IMR-90 (cell line): ENCODE results near the gene ADRA2B. TPM values are rescaled to one million over a fixed set of nuclear protein-coding genes. Genes with fewer than 3 reads are reported as not detected.
"Not testable (repeated sequence)": the region's sequence is repeated elsewhere in the genome, so short reads cannot be mapped to it uniquely, and the experiment has no call there.

Experiments
- ATAC-seq: fragments of 200-7000 bp; cut with Tn5 transposase; 2 replicates; pipeline ENCODE4 v1.9.1; 2020; ENCODE audit warnings: low read depth, mild to moderate bottlenecking, moderate library complexity
- BruUV-seq: library from RNA; stranded (reverse); fragments of 400-500 nt; replicated peaks from 2 replicates; lab custom pipeline; 2021; lab: Mats Ljungman, UMichigan
- CTCF ChIA-PET: fragments of 300-600 bp; formaldehyde crosslinking; extraction: SDS; loops from one replicate; lab custom pipeline; 2021; ENCODE audit warnings: antibody characterized with exemption; lab: Yijun Ruan, JAX
- POLR2A ChIA-PET: fragments of 300-600 bp; sonication (Branson Sonifier 250); formaldehyde crosslinking; loops from one replicate; lab custom pipeline; 2022; ENCODE audit warnings: antibody characterized with exemption; ENCODE audit not compliant: unreplicated experiment; lab: Charles Lee
- DNase-seq: peaks from one replicate; pipeline ENCODE4 v3.0.0; 2013
- H2AFZ ChIP-seq: replicated peaks from 2 replicates; pipeline ENCODE3; 2013; ENCODE audit warnings: low read length, mild to moderate bottlenecking; ENCODE audit not compliant: poor library complexity
- H2AK5ac ChIP-seq: 2 replicates; pipeline ENCODE4 v1.6.1; 2013; ENCODE audit warnings: low read depth, low read length, inconsistent platforms
- H2AK9ac ChIP-seq: replicated peaks from 2 replicates; pipeline ENCODE3; 2013; ENCODE audit warnings: mild to moderate bottlenecking, low read depth, low read length, moderate library complexity; ENCODE audit not compliant: poor library complexity
- H2BK120ac ChIP-seq: 2 replicates; pipeline ENCODE4 v1.6.1; 2013; ENCODE audit warnings: low read depth, low read length, inconsistent platforms
- H2BK15ac ChIP-seq: 3 replicates; pipeline ENCODE4 v1.6.1; 2013; ENCODE audit warnings: low read depth, low read length, inconsistent platforms
- H2BK20ac ChIP-seq: 2 replicates; pipeline ENCODE4 v1.6.1; 2013; ENCODE audit warnings: low read depth, mild to moderate bottlenecking, inconsistent platforms, low read length, moderate library complexity
- H2BK5ac ChIP-seq: 2 replicates; pipeline ENCODE4 v1.6.1; 2013; ENCODE audit warnings: mild to moderate bottlenecking, low read depth, low read length, inconsistent platforms; ENCODE audit not compliant: poor library complexity, severe bottlenecking
- H3K14ac ChIP-seq: replicated peaks from 2 replicates; pipeline ENCODE4 v1.6.1; 2013; ENCODE audit warnings: low read depth, low read length, inconsistent platforms
- H3K18ac ChIP-seq: 2 replicates; pipeline ENCODE4 v1.6.1; 2013; ENCODE audit warnings: low read depth, low read length, control low read depth
- H3K23ac ChIP-seq: 2 replicates; pipeline ENCODE4 v1.6.1; 2013; ENCODE audit warnings: low read depth, low read length, inconsistent platforms
- H3K27ac ChIP-seq: 2 replicates; pipeline ENCODE4 v1.5.1; 2013; ENCODE audit warnings: mild to moderate bottlenecking, control low read depth, low read length; ENCODE audit not compliant: insufficient read depth
- H3K27me3 ChIP-seq: 2 replicates; pipeline ENCODE4 v1.6.1; 2013; ENCODE audit warnings: low read length; ENCODE audit not compliant: control insufficient read depth, insufficient read depth
- H3K36me3 ChIP-seq: 2 replicates; pipeline ENCODE4 v1.6.1; 2013; ENCODE audit warnings: low read length, mixed read lengths; ENCODE audit not compliant: control insufficient read depth, insufficient read depth
- H3K4ac ChIP-seq: 2 replicates; pipeline ENCODE4 v1.6.1; 2013; ENCODE audit warnings: low read depth, low read length, inconsistent platforms
- H3K4me1 ChIP-seq: 2 replicates; pipeline ENCODE4 v1.6.1; 2013; ENCODE audit warnings: low read length, mixed read lengths; ENCODE audit not compliant: control insufficient read depth, insufficient read depth
- H3K4me2 ChIP-seq: 2 replicates; pipeline ENCODE4 v1.6.1; 2013; ENCODE audit warnings: low read depth, mild to moderate bottlenecking, control low read depth, low read length, moderate library complexity
- H3K4me3 ChIP-seq: 2 replicates; pipeline ENCODE4 v1.5.1; 2013; ENCODE audit warnings: low read depth, mild to moderate bottlenecking, control low read depth, low read length, moderate library complexity; ENCODE audit not compliant: insufficient read depth
- H3K56ac ChIP-seq: 2 replicates; pipeline ENCODE4 v1.6.1; 2013; ENCODE audit warnings: low read length, inconsistent platforms; ENCODE audit not compliant: insufficient read depth; ENCODE audit errors: extremely low read depth
- H3K79me1 ChIP-seq, 2 experiments: 2 replicates each; pipeline ENCODE4 v1.6.1; 2013; ENCODE audit warnings: low read length in 2 of 2, inconsistent platforms in 1 of 2, low read depth in 1 of 2
- H3K9ac ChIP-seq: 2 replicates; pipeline ENCODE4 v1.6.1; 2013; ENCODE audit warnings: low read depth, low read length, control low read depth
- H3K9me1 ChIP-seq: 2 replicates; pipeline ENCODE4 v1.6.1; 2013; ENCODE audit warnings: low read length, inconsistent platforms; ENCODE audit not compliant: insufficient read depth
- H3K9me3 ChIP-seq: 2 replicates; pipeline ENCODE4 v1.6.1; 2013; ENCODE audit warnings: low read length; ENCODE audit not compliant: control insufficient read depth, insufficient read depth
- H4K20me1 ChIP-seq: 2 replicates; pipeline ENCODE4 v1.6.1; 2013; ENCODE audit warnings: low read length, inconsistent platforms; ENCODE audit not compliant: insufficient read depth
- H4K5ac ChIP-seq: 2 replicates; pipeline ENCODE4 v1.6.1; 2013; ENCODE audit warnings: mild to moderate bottlenecking, low read depth, low read length, control low read depth
- H4K8ac ChIP-seq, 2 experiments: 2 replicates each; pipeline ENCODE4 v1.6.1; 2013; ENCODE audit warnings: low read depth in 2 of 2, low read length in 2 of 2, control low read depth in 1 of 2, inconsistent platforms in 1 of 2
- H4K91ac ChIP-seq: 2 replicates; pipeline ENCODE4 v1.6.1; 2013; ENCODE audit warnings: low read depth, low read length, inconsistent platforms; ENCODE audit not compliant: insufficient read depth
- WGBS, 2 experiments: methylation state at CpG; one replicate each; pipeline versions ENCODE4 v1.1.5 to v1.1.7; 2013; ENCODE audit warnings: missing lambda C conversion rate in 2 of 2; ENCODE audit not compliant: insufficient read length in 1 of 2; ENCODE audit errors: extremely low coverage in 2 of 2; 5-methylcytosine and 5-hydroxymethylcytosine counted together
- dilution Hi-C: fragments of 300-500 bp; cut with HindIII; formaldehyde crosslinking; loops from one replicate; pipeline ENCODE4 v1.14.3; 2018; ENCODE audit warnings: low sequenced_read_pairs; ENCODE audit not compliant: unreplicated experiment
- in situ Hi-C: fragments of 300-500 bp; cut with MboI; formaldehyde crosslinking; loops from 3 replicates; pipeline ENCODE4 v1.14.3; 2019; ENCODE audit warnings: low sequenced_read_pairs, inconsistent platforms, mixed read lengths
- intact Hi-C: fragments of 100-400 bp; cut with micrococcal nuclease; formaldehyde crosslinking; loops from 2 replicates; pipeline ENCODE4 v1.10.0; 2022
- polyA plus RNA-seq, 3 experiments: library from polyadenylated mRNA; depleted of rRNA; stranded (reverse); fragments of >200 nt; gene quantifications; 2 replicates each; pipeline ENCODE4 v1.2.3, GENCODE V29; 2012; ENCODE audit warnings: low replicate concordance in 1 of 3
- total RNA-seq: library from RNA; depleted of rRNA; stranded (reverse); fragments of >200 nt; gene quantifications from 2 replicates; pipeline ENCODE4 v1.2.3, GENCODE V29; 2012

The ADRA2B gene
- total and polyA plus RNA-seq, 2 of the 4 experiments (the other 2 are of a cell fraction) = not detected

- intact Hi-C loops, H4K8ac ChIP-seq, H4K20me1 ChIP-seq, H3K36me3 ChIP-seq, POLR2A ChIA-PET, H3K9me3 ChIP-seq, H2BK15ac ChIP-seq, H3K14ac ChIP-seq, DNase-seq, H2BK20ac ChIP-seq, H3K9ac ChIP-seq, H2AFZ ChIP-seq, H3K79me1 ChIP-seq, H2BK120ac ChIP-seq, H4K91ac ChIP-seq, H3K56ac ChIP-seq, H4K5ac ChIP-seq, H2AK9ac ChIP-seq, H2AK5ac ChIP-seq, H3K23ac ChIP-seq, H3K4ac ChIP-seq, BruUV-seq, H2BK5ac ChIP-seq, H3K4me2 ChIP-seq, H3K18ac ChIP-seq, ATAC-seq, CTCF ChIA-PET, H3K4me1 ChIP-seq, H3K4me3 ChIP-seq, H3K27ac ChIP-seq, H3K9me1 ChIP-seq, dilution Hi-C loops: not testable (repeated sequence)
- WGBS, 2 experiments = 18% methylated on average over 3 of the region's 9 CpGs; no CpG with 5 or more reads in 1 of the 2 experiments
- in situ Hi-C loops = loop anchor here (25.0 kb wide), 1 partner anchor 1594 kb away; the partner anchor contains the start of genes ACTR1B and C2orf92
- peaks cover 24% of the 10 kb centered on the region for H3K27me3 ChIP-seq
Measured at GRCh38 chr2:96067902-96068581, 48.3 kb downstream of the ADRA2B start.

DNA sequence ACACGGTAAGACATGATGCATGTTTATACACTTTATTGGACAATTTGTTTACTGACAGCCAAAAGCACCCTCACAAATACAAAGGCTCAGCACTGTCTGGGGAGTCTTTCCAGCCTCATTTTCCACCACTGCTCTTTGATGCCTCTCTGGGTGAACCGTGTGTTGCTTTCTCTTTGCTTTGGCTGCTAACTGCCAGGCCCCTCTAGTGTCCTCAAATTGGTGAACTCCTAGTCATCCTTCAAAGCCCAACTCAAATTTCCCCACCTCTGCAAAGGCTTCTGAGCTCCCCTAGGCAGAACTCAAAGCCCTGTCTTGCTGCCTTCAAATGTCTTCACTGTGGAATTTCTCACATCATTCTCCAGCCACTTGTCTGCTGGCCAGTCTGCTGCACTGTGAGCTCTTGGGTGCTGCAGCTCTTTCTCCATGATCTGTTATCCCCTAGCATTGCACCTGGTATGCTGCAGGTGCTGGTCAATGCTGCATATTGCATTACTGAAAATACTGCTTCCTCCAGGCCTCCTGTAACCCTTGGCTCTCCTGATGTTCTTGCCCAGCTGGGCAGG is 49.2 kb downstream of the ADRA2B start:
- POLR2A ChIA-PET, H3K9me3 ChIP-seq, BruUV-seq, H2AK9ac ChIP-seq, H3K36me3 ChIP-seq, H2BK15ac ChIP-seq, H4K8ac ChIP-seq, H2BK20ac ChIP-seq, H3K56ac ChIP-seq, H3K4ac ChIP-seq, ATAC-seq, CTCF ChIA-PET, H3K9me1 ChIP-seq, H3K4me3 ChIP-seq, H3K4me2 ChIP-seq, H3K9ac ChIP-seq, H3K14ac ChIP-seq, H4K91ac ChIP-seq, intact Hi-C loops, H3K23ac ChIP-seq, H2AK5ac ChIP-seq, dilution Hi-C loops, H2AFZ ChIP-seq, DNase-seq, H4K5ac ChIP-seq, H2BK120ac ChIP-seq, H2BK5ac ChIP-seq, H3K79me1 ChIP-seq, H3K18ac ChIP-seq, H4K20me1 ChIP-seq, H3K4me1 ChIP-seq, H3K27ac ChIP-seq: not testable (repeated sequence)
- in situ Hi-C loops = loop anchor here (25.0 kb wide), 1 partner anchor 1595 kb away; the partner anchor contains the start of genes ACTR1B and C2orf92
- peaks cover 19% of the 10 kb centered on the region for H3K27me3 ChIP-seq
- 60% methylated on average over 1 of the region's 2 CpGs; no CpG with 5 or more reads in 1 of the 2 experiments for WGBS, 2 experiments
